ENCODE data around the gene TDRD3. TPM values are rescaled to one million over a fixed set of nuclear protein-coding genes. Genes with fewer than 3 reads are reported as not detected.

The TDRD3 gene
- total RNA-seq, 1 donor from 2014 or later: 46.6 TPM

DNA sequence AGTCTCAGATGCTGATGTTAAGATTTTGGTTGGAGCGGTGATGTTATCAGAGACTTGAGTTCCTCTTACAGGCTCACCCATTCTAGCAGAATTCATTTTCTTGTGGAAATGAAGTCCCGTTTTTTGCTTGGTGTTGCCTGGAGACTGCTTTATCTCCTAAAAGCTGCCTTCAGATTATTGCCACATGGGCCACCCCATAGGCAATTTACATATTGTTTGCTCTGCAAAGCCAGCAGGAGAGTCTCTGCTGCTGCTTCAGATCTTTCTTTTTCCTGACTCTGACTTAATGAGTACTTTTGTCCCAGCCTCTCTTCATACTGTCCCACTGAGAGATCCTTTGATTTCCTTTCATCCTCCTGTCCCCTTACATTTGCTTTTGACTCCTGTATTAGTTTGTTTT, 114.6 kb downstream of the TDRD3 start:
- Histone ChIP-seq H3K36me3 (peaks cover 49% of the 10 kb centered on the region), H3K27me3 (ENCODE audit: low read depth) (no peaks in the 10 kb centered on the region)
- DNase-seq: no peak

GRCh38 chr13:60514891-60515290, 117.9 kb downstream of the TDRD3 start:
- H3K9me3 ChIP-seq (replicated peaks): no peaks in the 10 kb centered on the region
- intact Hi-C loops (cut with micrococcal nuclease): no loop called here
- no peak overlapping the region for H3K27ac ChIP-seq (replicated peaks)
- TF ChIP-seq, protein P1, sequence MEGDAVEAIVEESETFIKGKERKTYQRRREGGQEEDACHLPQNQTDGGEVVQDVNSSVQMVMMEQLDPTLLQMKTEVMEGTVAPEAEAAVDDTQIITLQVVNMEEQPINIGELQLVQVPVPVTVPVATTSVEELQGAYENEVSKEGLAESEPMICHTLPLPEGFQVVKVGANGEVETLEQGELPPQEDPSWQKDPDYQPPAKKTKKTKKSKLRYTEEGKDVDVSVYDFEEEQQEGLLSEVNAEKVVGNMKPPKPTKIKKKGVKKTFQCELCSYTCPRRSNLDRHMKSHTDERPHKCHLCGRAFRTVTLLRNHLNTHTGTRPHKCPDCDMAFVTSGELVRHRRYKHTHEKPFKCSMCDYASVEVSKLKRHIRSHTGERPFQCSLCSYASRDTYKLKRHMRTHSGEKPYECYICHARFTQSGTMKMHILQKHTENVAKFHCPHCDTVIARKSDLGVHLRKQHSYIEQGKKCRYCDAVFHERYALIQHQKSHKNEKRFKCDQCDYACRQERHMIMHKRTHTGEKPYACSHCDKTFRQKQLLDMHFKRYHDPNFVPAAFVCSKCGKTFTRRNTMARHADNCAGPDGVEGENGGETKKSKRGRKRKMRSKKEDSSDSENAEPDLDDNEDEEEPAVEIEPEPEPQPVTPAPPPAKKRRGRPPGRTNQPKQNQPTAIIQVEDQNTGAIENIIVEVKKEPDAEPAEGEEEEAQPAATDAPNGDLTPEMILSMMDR (IDR thresholded peaks at IDR 0.05; ENCODE audit: borderline replicate concordance): no peak
- DNase-seq: no peak
- H3K36me3 ChIP-seq: peaks cover 59% of the 10 kb centered on the region
- H3K27me3 ChIP-seq (ENCODE audit: low read depth): no peaks in the 10 kb centered on the region
- H3K4me3 ChIP-seq: no peak overlapping the region
- H3K4me1 ChIP-seq: no peaks in the 10 kb centered on the region

More for the DNA sequence above, 114.6 kb downstream of the TDRD3 start:
- Histone ChIP-seq H3K27ac (replicated peaks) (no peak overlapping the region), H3K9me3 (replicated peaks) (no peaks in the 10 kb centered on the region), H3K4me3 (no peak overlapping the region), H3K4me1 (no peaks in the 10 kb centered on the region)
- TF ChIP-seq, protein P1 (IDR thresholded peaks at IDR 0.05; ENCODE audit: borderline replicate concordance): no peak
- intact Hi-C loops (cut with micrococcal nuclease): no loop called here

DNA sequence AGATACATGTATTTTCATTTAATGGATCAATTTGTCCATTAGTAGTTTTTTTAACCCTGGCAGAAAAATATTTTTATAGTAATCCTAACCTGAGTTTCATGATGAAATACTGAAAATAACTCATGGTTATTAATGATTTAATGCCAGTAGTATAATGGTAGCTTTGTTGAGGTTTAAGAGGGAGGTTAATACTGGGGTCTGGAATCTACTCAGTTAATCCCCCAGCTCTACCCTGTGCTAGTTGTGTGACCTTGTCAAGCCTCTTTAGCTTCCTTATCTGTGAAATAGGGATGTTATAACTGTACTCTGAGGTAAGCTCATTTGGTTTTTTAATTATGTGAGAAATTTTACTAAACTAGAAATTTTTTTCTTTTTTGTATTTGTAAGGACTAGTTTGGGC, 122.5 kb downstream of the TDRD3 start:
- intact Hi-C loops (cut with micrococcal nuclease): no loop called here
- Histone ChIP-seq H3K36me3 (peaks cover 18% of the 10 kb centered on the region), H3K4me3 (no peak overlapping the region), H3K27me3 (ENCODE audit: low read depth) (no peaks in the 10 kb centered on the region), H3K9me3 (replicated peaks) (no peaks in the 10 kb centered on the region), H3K27ac (replicated peaks) (no peak overlapping the region), H3K4me1 (no peaks in the 10 kb centered on the region)
- no peak for DNase-seq
- TF ChIP-seq, protein P1 (IDR thresholded peaks at IDR 0.05; ENCODE audit: borderline replicate concordance): no peak

- Histone ChIP-seq H3K27ac (replicated peaks) (no peak overlapping the region), H3K36me3 (peaks cover 18% of the 10 kb centered on the region), H3K4me3 (no peak overlapping the region), H3K27me3 (ENCODE audit: low read depth) (no peaks in the 10 kb centered on the region), H3K9me3 (replicated peaks) (no peaks in the 10 kb centered on the region), H3K4me1 (no peaks in the 10 kb centered on the region)
- TF ChIP-seq, protein P1 (IDR thresholded peaks at IDR 0.05; ENCODE audit: borderline replicate concordance): no peak
- DNase-seq: no peak
- intact Hi-C loops (cut with micrococcal nuclease): no loop called here
These were observed 124.0 kb downstream of the TDRD3 start for GRCh38 chr13:60520902-60521569.

GRCh38 chr13:60538566-60538965, 141.5 kb downstream of the TDRD3 start:
- TF ChIP-seq, protein P1 (IDR thresholded peaks at IDR 0.05; ENCODE audit: borderline replicate concordance): no peak
- no peak overlapping the region for H3K27ac ChIP-seq (replicated peaks)
- no peak overlapping the region for H3K4me3 ChIP-seq
- peaks cover 31% of the 10 kb centered on the region for H3K36me3 ChIP-seq
- no peaks in the 10 kb centered on the region for H3K4me1 ChIP-seq
- no peaks in the 10 kb centered on the region for H3K9me3 ChIP-seq (replicated peaks)
- no peak for DNase-seq
- intact Hi-C loops (cut with micrococcal nuclease): no loop called here
- no peaks in the 10 kb centered on the region for H3K27me3 ChIP-seq (ENCODE audit: low read depth)
